Activated CD8-positive, alpha-beta T cell treated with anti-CD3 and anti-CD28 coated beads for 36 hours (primary cell): ENCODE measurements around the gene CLCNKA. TPM values are rescaled to one million over a fixed set of nuclear protein-coding genes. Genes with fewer than 3 reads are reported as not detected.

Source experiments
- ATAC-seq: fragments of 200-7000 bp; cut with Tn5 transposase; one replicate; pipeline ENCODE4 v1.10.0; 2021; ENCODE audit warnings: mild to moderate bottlenecking, moderate library complexity
- CTCF ChIA-PET: fragments of 350-600 bp; sonication (Branson Sonifier 250); formaldehyde crosslinking; loops from one replicate; lab custom pipeline; 2021; ENCODE audit warnings: antibody characterized with exemption; lab: Charles Lee
- POLR2A ChIA-PET: fragments of 350-600 bp; sonication (Branson Sonifier 250); formaldehyde crosslinking; loops from one replicate; lab custom pipeline; 2021; ENCODE audit warnings: antibody characterized with exemption; lab: Charles Lee
- DNase-seq: peaks from one replicate; pipeline ENCODE4 v3.0.0-alpha.2; 2020
- H3K27ac Mint-ChIP-seq: one replicate; pipeline ENCODE4 v1.8.0; 2021; ENCODE audit warnings: mild to moderate bottlenecking, mixed read lengths
- H3K27me3 Mint-ChIP-seq: one replicate; pipeline ENCODE4 v1.8.0; 2021; ENCODE audit warnings: mixed read lengths
- H3K36me3 Mint-ChIP-seq: one replicate; pipeline ENCODE4 v1.8.0; 2021; ENCODE audit warnings: low read depth, mixed read lengths
- H3K4me1 Mint-ChIP-seq: one replicate; pipeline ENCODE4 v1.8.0; 2021; ENCODE audit warnings: low read depth, mixed read lengths
- H3K4me3 Mint-ChIP-seq: one replicate; pipeline ENCODE4 v1.8.0; 2021; ENCODE audit warnings: mild to moderate bottlenecking, moderate library complexity, mixed read lengths
- H3K9me3 Mint-ChIP-seq: one replicate; pipeline ENCODE4 v1.8.0; 2021; ENCODE audit warnings: mixed read lengths
- CTCF ChIP-seq: fragments of 200-600 bp; IDR thresholded peaks from one replicate; pipeline ENCODE4 v1.8.0; 2022; ENCODE audit warnings: antibody characterized with exemption, mild to moderate bottlenecking
- intact Hi-C: fragments of 100-400 bp; cut with micrococcal nuclease; formaldehyde crosslinking; loops from one replicate; pipeline ENCODE4 v1.10.0; 2022
- total RNA-seq, 2 experiments: library from RNA; stranded (reverse); gene quantifications; one replicate each; pipeline ENCODE4 v1.2.3, GENCODE V29; 2021

The CLCNKA gene
- total RNA-seq, 2 experiments from 2014 or later, result not detected

DNA sequence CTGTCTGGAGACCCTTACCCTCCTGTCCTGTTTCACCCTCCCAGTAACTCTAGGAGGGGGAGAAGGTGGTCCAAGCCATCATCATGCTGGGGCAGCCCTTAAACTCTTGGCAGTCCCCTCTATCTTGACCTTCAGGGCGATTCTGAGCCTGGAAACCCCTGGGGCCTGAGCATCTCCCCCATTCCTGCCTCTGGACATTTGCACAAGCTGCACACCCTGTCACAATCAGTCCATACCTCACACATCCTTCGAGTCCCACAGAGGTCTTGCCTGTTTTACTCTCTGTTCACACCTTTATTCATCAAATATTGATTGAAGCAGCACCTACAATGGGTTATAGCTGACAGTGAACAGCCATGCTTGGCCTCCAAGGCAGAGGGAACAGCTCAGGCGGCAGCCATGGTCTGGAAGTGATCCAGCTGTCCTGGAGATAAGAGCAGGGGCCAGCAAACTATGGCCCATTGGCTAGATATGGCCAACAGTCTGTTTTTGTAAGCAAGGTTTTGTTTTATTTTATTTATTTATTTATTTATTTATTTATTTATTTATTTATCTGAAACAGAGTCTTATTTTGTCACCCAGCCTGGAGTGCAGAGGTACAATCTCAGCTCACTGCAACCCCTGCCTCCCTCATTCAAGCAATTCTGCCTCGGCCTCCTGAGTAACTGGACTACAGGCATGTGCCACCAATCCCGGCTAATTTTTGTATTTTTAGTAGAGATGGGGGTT, 58.8 kb downstream of the CLCNKA start:
- intact Hi-C loops, result no loop called here
- H3K4me3 Mint-ChIP-seq, result no peak overlapping the region
- CTCF ChIA-PET, result interaction anchor here (1.7 to 10.2 kb wide), 9 partner anchors 10 to 167 kb away, joined by 4 to 299 read pairs (median 14); partner anchors contain the start of gene CPLANE2
- H3K9me3 Mint-ChIP-seq, result no peaks in the 10 kb centered on the region
- peaks cover 8% of the 10 kb centered on the region for H3K4me1 Mint-ChIP-seq
- no peaks in the 10 kb centered on the region for H3K36me3 Mint-ChIP-seq
- no peaks in the 10 kb centered on the region for H3K27me3 Mint-ChIP-seq
- ATAC-seq (no peak), DNase-seq (no peak)
- H3K27ac Mint-ChIP-seq, result no peak overlapping the region
- POLR2A ChIA-PET, result no interaction called here
- TF ChIP-seq CTCF, result no peak

GRCh38 chr1:16081636-16082035, 59.8 kb downstream of the CLCNKA start:
- peaks cover 8% of the 10 kb centered on the region for H3K4me1 Mint-ChIP-seq

GRCh38 chr1:16082283-16083038, 60.6 kb downstream of the CLCNKA start:
- ChIA-PET POLR2A (no interaction called here), CTCF (interaction anchor here (0.7 to 10.2 kb wide), 30 partner anchors 9 to 282 kb away, joined by 3 to 299 read pairs (median 4); partner anchors contain the start of genes CPLANE2 and FAM131C)
- Mint-ChIP-seq H3K27me3 (no peaks in the 10 kb centered on the region), H3K36me3 (no peaks in the 10 kb centered on the region), H3K4me3 (no peak overlapping the region), H3K27ac (no peak overlapping the region), H3K9me3 (no peaks in the 10 kb centered on the region), H3K4me1 (peaks cover 8% of the 10 kb centered on the region)
- peak; percentile 78 for DNase-seq
- peak; percentile 75 for TF ChIP-seq CTCF
- intact Hi-C loops, result no loop called here
- ATAC-seq, result peak; percentile 49

More at GRCh38 chr1:16081636-16082035, 59.8 kb downstream of the CLCNKA start:
- no peak for ATAC-seq
- TF ChIP-seq CTCF, result no peak
- ChIA-PET POLR2A (no interaction called here), CTCF (interaction anchor here (0.7 to 10.2 kb wide), 23 partner anchors 8 to 172 kb away, joined by 3 to 299 read pairs (median 6); partner anchors contain the start of genes CPLANE2 and FAM131C)
- no peaks in the 10 kb centered on the region for H3K9me3 Mint-ChIP-seq
- H3K36me3 Mint-ChIP-seq, result no peaks in the 10 kb centered on the region
- H3K4me3 Mint-ChIP-seq, result no peak overlapping the region
- no peaks in the 10 kb centered on the region for H3K27me3 Mint-ChIP-seq
- no peak overlapping the region for H3K27ac Mint-ChIP-seq
- intact Hi-C loops, result no loop called here
- DNase-seq, result no peak

DNA sequence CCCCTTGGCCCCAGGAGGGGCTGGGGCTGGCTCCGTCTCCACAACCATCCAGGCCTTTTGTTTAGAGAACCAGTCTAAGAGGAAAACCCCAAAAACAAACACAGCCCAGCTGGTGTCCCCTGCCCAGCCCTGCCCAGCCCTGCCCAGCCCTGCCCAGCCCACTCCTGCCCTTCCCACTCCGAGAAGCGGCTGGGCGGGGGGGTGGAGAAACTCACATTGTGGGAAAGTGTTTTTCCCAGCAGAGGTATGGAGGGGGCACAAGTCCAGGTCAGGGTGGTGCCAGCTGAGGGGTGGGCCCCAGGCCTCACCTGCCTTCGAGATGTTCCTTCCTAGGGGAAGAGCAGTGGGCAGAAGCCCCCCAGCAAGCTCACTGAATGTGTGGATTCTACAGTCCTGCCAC, 61.6 kb downstream of the CLCNKA start:
- ChIA-PET POLR2A (interaction anchor here (1.7 kb wide), 1 partner anchor 97 kb away, joined by 5 read pairs; no protein-coding TSS in a partner anchor), CTCF (interaction anchor here (1.1 to 10.2 kb wide), 9 partner anchors 10 to 133 kb away, joined by 3 to 299 read pairs (median 11); partner anchors contain the start of gene FAM131C)
- H3K27me3 Mint-ChIP-seq, result no peaks in the 10 kb centered on the region
- H3K9me3 Mint-ChIP-seq, result no peaks in the 10 kb centered on the region
- intact Hi-C loops, result no loop called here
- DNase-seq (no peak), ATAC-seq (no peak)
- no peaks in the 10 kb centered on the region for H3K36me3 Mint-ChIP-seq
- H3K4me3 Mint-ChIP-seq, result no peak overlapping the region
- H3K27ac Mint-ChIP-seq, result no peak overlapping the region
- peaks cover 8% of the 10 kb centered on the region for H3K4me1 Mint-ChIP-seq
- no peak for TF ChIP-seq CTCF

Other genes with a start within 250 kb of the CLCNKA start
- gene UQCRHL, start 214.4 kb upstream of the CLCNKA start, total RNA-seq, result 1 to 10 TPM; 2.5 to 2.8 TPM
- gene SPEN, start 174.3 kb upstream of the CLCNKA start, total RNA-seq, result 10 to 100 TPM; 59.8 to 60.3 TPM
- 10 to 100 TPM; 44.1 to 45.7 TPM for gene ZBTB17, start 45.9 kb upstream of the CLCNKA start, total RNA-seq
- not detected for gene SRARP, start 17.8 kb upstream of the CLCNKA start, total RNA-seq
- not detected for gene HSPB7, start 4.0 kb upstream of the CLCNKA start, total RNA-seq
- gene CLCNKB, start 21.7 kb downstream of the CLCNKA start, total RNA-seq, result not detected
- gene FAM131C, start 51.6 kb downstream of the CLCNKA start, total RNA-seq, result under 1 TPM; 0.70 to 0.87 TPM
- gene EPHA2, start 134.0 kb downstream of the CLCNKA start, total RNA-seq, result not detected
- gene ARHGEF19, start 190.6 kb downstream of the CLCNKA start, total RNA-seq, result 1 to 10 TPM; 5.7 to 7.4 TPM
- gene CPLANE2, start 215.1 kb downstream of the CLCNKA start, total RNA-seq, result 1 to 10 TPM; 1.2 to 1.4 TPM